Endothelial cell of hepatic sinusoid (primary cell): Measurements from ENCODE around the gene DLGAP1.

Source experiments
- in situ Hi-C: cut with HindIII; loops from 2 replicates; pipeline ENCODE4 v1.10.0; 2017; ENCODE audit warnings: low sequenced_read_pairs

DLGAP1 gene

GRCh38 chr18:3914833-3915610 lies 540.1 kb downstream of the DLGAP1 start:
- in situ Hi-C loops, result no loop called here

- in situ Hi-C loops, result no loop called here
Observed at GRCh38 chr18:3914109-3914508, 541.0 kb downstream of the DLGAP1 start.

- in situ Hi-C loops, result no loop called here
Observed at GRCh38 chr18:3912705-3913104, 542.4 kb downstream of the DLGAP1 start.

- in situ Hi-C loops, result no loop called here
Observed at GRCh38 chr18:3911413-3911812, 543.7 kb downstream of the DLGAP1 start.

- in situ Hi-C loops, result no loop called here
Observed at GRCh38 chr18:3910512-3910911, 544.6 kb downstream of the DLGAP1 start.

- in situ Hi-C loops, result no loop called here
Observed at GRCh38 chr18:3907955-3908354, 547.2 kb downstream of the DLGAP1 start.

- in situ Hi-C loops, result no loop called here
Observed at GRCh38 chr18:3906116-3906750, 548.9 kb downstream of the DLGAP1 start.

GRCh38 chr18:3903337-3903736 lies 551.8 kb downstream of the DLGAP1 start:
- in situ Hi-C loops, result no loop called here

GRCh38 chr18:3902676-3903075 lies 552.4 kb downstream of the DLGAP1 start:
- in situ Hi-C loops, result no loop called here

GRCh38 chr18:3901811-3902210 lies 553.3 kb downstream of the DLGAP1 start:
- in situ Hi-C loops, result no loop called here

- in situ Hi-C loops, result no loop called here
Observed at GRCh38 chr18:3901042-3901441, 554.1 kb downstream of the DLGAP1 start.

GRCh38 chr18:3900327-3900726 lies 554.8 kb downstream of the DLGAP1 start:
- in situ Hi-C loops, result no loop called here

- in situ Hi-C loops, result no loop called here
Observed at GRCh38 chr18:3898861-3899613, 556.1 kb downstream of the DLGAP1 start.

GRCh38 chr18:3892152-3892551 lies 563.0 kb downstream of the DLGAP1 start:
- in situ Hi-C loops, result no loop called here

GRCh38 chr18:3891245-3891644 lies 563.9 kb downstream of the DLGAP1 start:
- in situ Hi-C loops, result no loop called here

- in situ Hi-C loops, result no loop called here
Observed at GRCh38 chr18:3889803-3890202, 565.3 kb downstream of the DLGAP1 start.

GRCh38 chr18:3889121-3889520 lies 566.0 kb downstream of the DLGAP1 start:
- in situ Hi-C loops, result no loop called here

- in situ Hi-C loops, result no loop called here
Observed at GRCh38 chr18:3886575-3887322, 568.4 kb downstream of the DLGAP1 start.

- in situ Hi-C loops, result no loop called here
Observed at GRCh38 chr18:3885209-3885792, 569.8 kb downstream of the DLGAP1 start.

- in situ Hi-C loops, result loop anchor here (5.0 kb wide), 1 partner anchor 172 kb away; no protein-coding TSS in a partner anchor
Observed at GRCh38 chr18:3879836-3880120, 575.3 kb downstream of the DLGAP1 start.
